ENCODE data around the gene SARDH. TPM values are rescaled to one million over a fixed set of nuclear protein-coding genes. Genes with fewer than 3 reads are reported as not detected.

Gene SARDH
- total RNA-seq, 1 donor from 2014 or later, result 1.2 TPM

- Mint-ChIP-seq H3K4me1 (ENCODE audit: low read depth) (no peaks in the 10 kb centered on the region), H3K4me3 (ENCODE audit: unreplicated experiment) (no peak overlapping the region), H3K36me3 (ENCODE audit: low read depth) (no peaks in the 10 kb centered on the region), H3K27ac (ENCODE audit: unreplicated experiment) (no peak overlapping the region), H3K27me3 (ENCODE audit: low read depth) (peaks cover 66% of the 10 kb centered on the region), H3K9me3 (ENCODE audit: low read depth) (no peaks in the 10 kb centered on the region)
- no peak for DNase-seq (ENCODE audit: low spot score)
- no peak for TF ChIP-seq CTCF (IDR thresholded peaks at IDR 0.05)
Measured at GRCh38 chr9:133635098-133635497, 103.1 kb downstream of the SARDH start.

- Mint-ChIP-seq H3K9me3 (ENCODE audit: low read depth) (no peaks in the 10 kb centered on the region), H3K27ac (ENCODE audit: unreplicated experiment) (no peak overlapping the region), H3K4me1 (ENCODE audit: low read depth) (no peaks in the 10 kb centered on the region), H3K27me3 (ENCODE audit: low read depth) (peaks cover 59% of the 10 kb centered on the region), H3K4me3 (ENCODE audit: unreplicated experiment) (no peak overlapping the region), H3K36me3 (ENCODE audit: low read depth) (no peaks in the 10 kb centered on the region)
- TF ChIP-seq CTCF (IDR thresholded peaks at IDR 0.05), result no peak
- no peak for DNase-seq (ENCODE audit: low spot score)
Measured at GRCh38 chr9:133634081-133634691, 104.0 kb downstream of the SARDH start.

GRCh38 chr9:133633681-133634080, 104.5 kb downstream of the SARDH start:
- Mint-ChIP-seq H3K4me3 (ENCODE audit: unreplicated experiment) (no peak overlapping the region), H3K36me3 (ENCODE audit: low read depth) (no peaks in the 10 kb centered on the region), H3K9me3 (ENCODE audit: low read depth) (no peaks in the 10 kb centered on the region), H3K4me1 (ENCODE audit: low read depth) (no peaks in the 10 kb centered on the region), H3K27ac (ENCODE audit: unreplicated experiment) (no peak overlapping the region), H3K27me3 (ENCODE audit: low read depth) (peaks cover 58% of the 10 kb centered on the region)
- no peak for DNase-seq (ENCODE audit: low spot score)
- TF ChIP-seq CTCF (IDR thresholded peaks at IDR 0.05), result no peak

GRCh38 chr9:133632806-133633680, 105.1 kb downstream of the SARDH start:
- H3K9me3 Mint-ChIP-seq (ENCODE audit: low read depth), result no peaks in the 10 kb centered on the region
- H3K4me3 Mint-ChIP-seq (ENCODE audit: unreplicated experiment), result no peak overlapping the region
- peaks cover 56% of the 10 kb centered on the region for H3K27me3 Mint-ChIP-seq (ENCODE audit: low read depth)
- H3K27ac Mint-ChIP-seq (ENCODE audit: unreplicated experiment), result no peak overlapping the region
- no peak for DNase-seq (ENCODE audit: low spot score)
- no peak for TF ChIP-seq CTCF (IDR thresholded peaks at IDR 0.05)
- no peaks in the 10 kb centered on the region for H3K36me3 Mint-ChIP-seq (ENCODE audit: low read depth)
- no peaks in the 10 kb centered on the region for H3K4me1 Mint-ChIP-seq (ENCODE audit: low read depth)

GRCh38 chr9:133631111-133631510, 107.0 kb downstream of the SARDH start:
- Mint-ChIP-seq H3K9me3 (ENCODE audit: low read depth) (peaks cover 13% of the 10 kb centered on the region), H3K36me3 (ENCODE audit: low read depth) (peaks cover 5% of the 10 kb centered on the region), H3K4me3 (ENCODE audit: unreplicated experiment) (no peak overlapping the region), H3K4me1 (ENCODE audit: low read depth) (no peaks in the 10 kb centered on the region), H3K27me3 (ENCODE audit: low read depth) (peaks cover 61% of the 10 kb centered on the region), H3K27ac (ENCODE audit: unreplicated experiment) (no peak overlapping the region)
- DNase-seq (ENCODE audit: low spot score), result no peak
- no peak for TF ChIP-seq CTCF (IDR thresholded peaks at IDR 0.05)

All from chondrocyte (in vitro differentiated cells).